Esophagus (tissue), 2 donors: ENCODE data around the gene ZNF350. TPM values are rescaled to one million over a fixed set of nuclear protein-coding genes. Genes with fewer than 3 reads are reported as not detected.
A peak's percentile ranks its signal among the peaks of the same experiment; 100 is the strongest.
"Not testable (repeated sequence)": the region's sequence is repeated elsewhere in the genome, so short reads cannot be mapped to it uniquely, and the experiment has no call there.

Experiments
- H3K27ac ChIP-seq, 2 donors: one replicate each; pipeline ENCODE4 v1.5.1; 2013; ENCODE audit warnings: low read depth in 2 of 2, mild to moderate bottlenecking in 2 of 2, inconsistent platforms in 1 of 2, low read length in 1 of 2, moderate library complexity in 1 of 2
- H3K27me3 ChIP-seq, 2 donors: one replicate each; pipeline ENCODE4 v1.6.1; 2013; ENCODE audit warnings: low read length in 2 of 2, control low read depth in 1 of 2, mild to moderate bottlenecking in 1 of 2; ENCODE audit not compliant: insufficient read depth in 2 of 2, control insufficient read depth in 1 of 2
- H3K36me3 ChIP-seq, 2 donors: one replicate each; pipeline ENCODE4 v1.6.1; 2013; ENCODE audit warnings: low read length in 1 of 2; ENCODE audit not compliant: control insufficient read depth in 2 of 2, insufficient read depth in 2 of 2
- H3K4me1 ChIP-seq, 2 donors: one replicate each; pipeline ENCODE4 v1.6.1; 2013; ENCODE audit warnings: low read length in 1 of 2; ENCODE audit not compliant: control insufficient read depth in 2 of 2, insufficient read depth in 2 of 2
- H3K4me3 ChIP-seq, 2 donors: one replicate each; pipeline ENCODE4 v1.5.1; 2013; ENCODE audit warnings: low read length in 2 of 2, mild to moderate bottlenecking in 2 of 2, low read depth in 1 of 2, moderate library complexity in 1 of 2
- H3K9me3 ChIP-seq, 2 donors: one replicate each; pipeline ENCODE4 v1.6.1; 2013; ENCODE audit warnings: mild to moderate bottlenecking in 2 of 2, low read depth in 1 of 2, low read length in 1 of 2, moderate library complexity in 1 of 2; ENCODE audit not compliant: control insufficient read depth in 2 of 2, insufficient read depth in 1 of 2
- WGBS, 2 donors: extraction: QIAGEN DNeasy Blood & Tissue Kit; methylation state at CpG; one replicate each; pipeline ENCODE4 v1.1.7; 2013; 5-methylcytosine and 5-hydroxymethylcytosine counted together
- polyA plus RNA-seq, 2 donors: library from polyadenylated mRNA; stranded (reverse); fragments of 200-250 nt; gene quantifications; one replicate each; pipeline ENCODE4 v1.2.3, GENCODE V29; 2013
- donor health status: healthy with polysubstance abuse.
- donor health status: Bipolar disorder and iron deficiency.

Gene ZNF350
- polyA plus RNA-seq, 2 donors: 5.1 to 6.4 TPM

GRCh38 chr19:51977346-51977745 is 9.3 kb downstream of the ZNF350 start:
- peaks cover 16 to 21% of the 10 kb centered on the region in 2 donors for H3K36me3 ChIP-seq
- no peak overlapping the region for H3K27ac ChIP-seq
- H3K27me3 ChIP-seq: no peaks in the 10 kb centered on the region
- no peak overlapping the region for H3K4me3 ChIP-seq
- 90 to 91% methylated on average over 7 of the region's 7 CpGs for WGBS, 2 donors
- peaks cover 24 to 43% of the 10 kb centered on the region in 2 donors for H3K9me3 ChIP-seq
- H3K4me1 ChIP-seq: no peaks in the 10 kb centered on the region

- no peaks in the 10 kb centered on the region for H3K4me1 ChIP-seq
- no peak overlapping the region for H3K27ac ChIP-seq
- no peak overlapping the region for H3K4me3 ChIP-seq
- peaks cover 16 to 22% of the 10 kb centered on the region in 2 donors for H3K36me3 ChIP-seq
- H3K27me3 ChIP-seq: no peaks in the 10 kb centered on the region
- 91 to 93% methylated on average over 3 of the region's 3 CpGs for WGBS, 2 donors
- H3K9me3 ChIP-seq: peaks cover 25 to 43% of the 10 kb centered on the region in 2 donors
Observed at GRCh38 chr19:51976852-51977251, 9.8 kb downstream of the ZNF350 start.

GRCh38 chr19:51975787-51976186 is 10.9 kb downstream of the ZNF350 start:
- Histone ChIP-seq H3K36me3 (peaks cover 20 to 30% of the 10 kb centered on the region in 2 donors), H3K9me3 (peaks cover 35 to 45% of the 10 kb centered on the region in 2 donors)
- not testable (repeated sequence) for H3K4me3 ChIP-seq, H3K27me3 ChIP-seq, H3K4me1 ChIP-seq, H3K27ac ChIP-seq
- WGBS, 2 donors: 96 to 97% methylated on average over 17 of the region's 17 CpGs

- WGBS, 2 donors: 96% methylated on average over 4 of the region's 4 CpGs
- Histone ChIP-seq H3K27me3 (no peaks in the 10 kb centered on the region), H3K9me3 (peaks cover 34 to 54% of the 10 kb centered on the region in 2 donors), H3K4me3 (no peak overlapping the region), H3K36me3 (peaks cover 41 to 44% of the 10 kb centered on the region in 2 donors), H3K27ac (no peak overlapping the region), H3K4me1 (no peaks in the 10 kb centered on the region)
Observed at GRCh38 chr19:51971624-51972023, 15.0 kb downstream of the ZNF350 start.

- H3K27me3 ChIP-seq: no peaks in the 10 kb centered on the region
- peaks cover 30 to 52% of the 10 kb centered on the region in 2 donors for H3K9me3 ChIP-seq
- H3K4me3 ChIP-seq: no peak overlapping the region
- 98 to 100% methylated on average over 1 of the region's 1 CpG for WGBS, 2 donors
- H3K4me1 ChIP-seq: no peaks in the 10 kb centered on the region
- no peak overlapping the region for H3K27ac ChIP-seq
- H3K36me3 ChIP-seq: peaks cover 46 to 52% of the 10 kb centered on the region in 2 donors
Observed at GRCh38 chr19:51970718-51971117, 15.9 kb downstream of the ZNF350 start.

GRCh38 chr19:51965583-51965982 is 21.1 kb downstream of the ZNF350 start:
- WGBS, 2 donors: 96 to 98% methylated on average over 5 of the region's 5 CpGs
- H3K4me1 ChIP-seq: no peaks in the 10 kb centered on the region
- H3K4me3 ChIP-seq: no peak overlapping the region
- peaks cover 26 to 44% of the 10 kb centered on the region in 2 donors for H3K9me3 ChIP-seq
- peaks cover 35 to 39% of the 10 kb centered on the region in 2 donors for H3K36me3 ChIP-seq
- H3K27me3 ChIP-seq: no peaks in the 10 kb centered on the region
- no peak overlapping the region for H3K27ac ChIP-seq

- H3K27ac ChIP-seq, H3K4me3 ChIP-seq, H3K27me3 ChIP-seq, H3K4me1 ChIP-seq, H3K36me3 ChIP-seq: not testable (repeated sequence)
- peaks cover 19 to 21% of the 10 kb centered on the region in 2 donors for H3K9me3 ChIP-seq
- WGBS, 2 donors: 33 to 35% methylated on average over 7 of the region's 7 CpGs
Observed at GRCh38 chr19:51960621-51961233, 25.9 kb downstream of the ZNF350 start.

- peaks cover 10 to 15% of the 10 kb centered on the region in 2 donors for H3K9me3 ChIP-seq
- H3K27me3 ChIP-seq: no peaks in the 10 kb centered on the region
- 62 to 72% methylated on average over 4 of the region's 4 CpGs for WGBS, 2 donors
- H3K4me3 ChIP-seq: no peak overlapping the region
- no peak overlapping the region for H3K27ac ChIP-seq
- H3K36me3 ChIP-seq: peaks cover 0 to under 1% of the 10 kb centered on the region in 2 donors
- H3K4me1 ChIP-seq: no peaks in the 10 kb centered on the region
Observed at GRCh38 chr19:51959791-51960190, 26.8 kb downstream of the ZNF350 start.

- H3K4me3 ChIP-seq, H3K36me3 ChIP-seq, H3K27me3 ChIP-seq, H3K27ac ChIP-seq, H3K4me1 ChIP-seq: not testable (repeated sequence)
- peaks cover 9 to 15% of the 10 kb centered on the region in 2 donors for H3K9me3 ChIP-seq
- WGBS, 2 donors: 59 to 67% methylated on average over 4 of the region's 4 CpGs
Observed at GRCh38 chr19:51957846-51958245, 28.8 kb downstream of the ZNF350 start.

GRCh38 chr19:51948975-51949374 is 37.7 kb downstream of the ZNF350 start:
- Histone ChIP-seq H3K36me3 (peaks cover 10 to 12% of the 10 kb centered on the region in 2 donors), H3K27me3 (no peaks in the 10 kb centered on the region), H3K4me1 (no peaks in the 10 kb centered on the region), H3K4me3 (peak overlapping the region in 1 of 2 donors; percentile 16), H3K27ac (no peak overlapping the region), H3K9me3 (peaks cover 30 to 33% of the 10 kb centered on the region in 2 donors)
- 22 to 28% methylated on average over 25 of the region's 25 CpGs for WGBS, 2 donors
